Activated naive CD4-positive, alpha-beta T cell treated with anti-CD3 and anti-CD28 coated beads, Interleukin-2, amount 50 U/mL, for 72 hours (primary cell): ENCODE data around the gene C22orf23. TPM values are rescaled to one million over a fixed set of nuclear protein-coding genes. Genes with fewer than 3 reads are reported as not detected.

ENCODE experiments used
- ATAC-seq, 2 donors: fragments of 150-1000 bp; cut with Tn5 transposase; 2 replicates each; pipeline ENCODE4 v1.10.0; 2021; ENCODE audit warnings: mild to moderate bottlenecking in 2 of 2, moderate library complexity in 2 of 2
- DNase-seq, 2 donors: peaks; one replicate each; pipeline ENCODE4 v3.0.0; 2021 to 2022; ENCODE audit warnings: low spot score in 2 of 2
- H3K27ac Mint-ChIP-seq, 2 donors: one replicate each; pipeline ENCODE4 v1.8.0; 2022; ENCODE audit warnings: mild to moderate bottlenecking in 2 of 2, mixed read lengths in 2 of 2
- H3K36me3 Mint-ChIP-seq, 2 donors: one replicate each; pipeline ENCODE4 v1.8.0; 2022; ENCODE audit warnings: mixed read lengths in 2 of 2
- H3K9me3 Mint-ChIP-seq, 2 donors: one replicate each; pipeline ENCODE4 v1.8.0; 2022; ENCODE audit warnings: mixed read lengths in 2 of 2
- total RNA-seq, 2 donors: library from RNA; stranded (reverse); gene quantifications; one replicate each; pipeline ENCODE4 v1.2.3, GENCODE V29; 2022

C22orf23 gene
- total RNA-seq = not detected

- H3K27ac Mint-ChIP-seq = peak within 1 kb of the TSS; percentile 92 to 99
- no peaks in the 10 kb centered on the region for H3K9me3 Mint-ChIP-seq
- H3K36me3 Mint-ChIP-seq = peaks cover 9 to 24% of the 10 kb centered on the region in 2 donors
- ATAC-seq (peak; percentile 97 to 98), DNase-seq (peak; percentile 94)
Observed at GRCh38 chr22:37953437-37954179, at the start of gene C22orf23, which contains the start of gene POLR2F. C22orf23 (minus strand) TSS chr22:37953601; CDS start chr22:37953149, 452 bp downstream. POLR2F (plus strand) TSS chr22:37953699; CDS start chr22:37953788, 89 bp downstream.

- peak overlapping the region in 1 of 2 donors; percentile 73 for H3K27ac Mint-ChIP-seq
- DNase-seq (no peak), ATAC-seq (peak; percentile 50 to 86)
- no peaks in the 10 kb centered on the region for H3K9me3 Mint-ChIP-seq
- H3K36me3 Mint-ChIP-seq = no peaks in the 10 kb centered on the region
Observed at GRCh38 chr22:37999640-38000272, 46.4 kb upstream of the C22orf23 start.

GRCh38 chr22:37999236-37999635 lies 45.8 kb upstream of the C22orf23 start:
- Mint-ChIP-seq H3K9me3 (no peaks in the 10 kb centered on the region), H3K36me3 (no peaks in the 10 kb centered on the region), H3K27ac (no peak overlapping the region)
- DNase-seq (no peak), ATAC-seq (no peak)

- ATAC-seq = no peak
- peak overlapping the region; percentile 25 to 69 for H3K27ac Mint-ChIP-seq
- H3K36me3 Mint-ChIP-seq = no peaks in the 10 kb centered on the region
- no peaks in the 10 kb centered on the region for H3K9me3 Mint-ChIP-seq
- no peak for DNase-seq
Observed at GRCh38 chr22:37998543-37998942, 45.1 kb upstream of the C22orf23 start.

- DNase-seq (no peak), ATAC-seq (no peak)
- Mint-ChIP-seq H3K27ac (peak overlapping the region; percentile 12 to 44), H3K36me3 (no peaks in the 10 kb centered on the region), H3K9me3 (no peaks in the 10 kb centered on the region)
Observed at GRCh38 chr22:37996515-37997246, 43.3 kb upstream of the C22orf23 start.

GRCh38 chr22:37996079-37996478 lies 42.7 kb upstream of the C22orf23 start:
- no peaks in the 10 kb centered on the region for H3K36me3 Mint-ChIP-seq
- H3K9me3 Mint-ChIP-seq = no peaks in the 10 kb centered on the region
- H3K27ac Mint-ChIP-seq = peak overlapping the region in 1 of 2 donors; percentile 48
- DNase-seq (no peak), ATAC-seq (no peak)

- Mint-ChIP-seq H3K9me3 (no peaks in the 10 kb centered on the region), H3K27ac (peak overlapping the region in 1 of 2 donors; percentile 48), H3K36me3 (no peaks in the 10 kb centered on the region)
- no peak for ATAC-seq
- DNase-seq = no peak
Observed at GRCh38 chr22:37995460-37995859, 42.1 kb upstream of the C22orf23 start.

GRCh38 chr22:37994982-37995381 lies 41.6 kb upstream of the C22orf23 start:
- Mint-ChIP-seq H3K27ac (peak overlapping the region in 1 of 2 donors; percentile 48), H3K9me3 (no peaks in the 10 kb centered on the region)
- no peak for ATAC-seq

GRCh38 chr22:37994049-37994448 lies 40.6 kb upstream of the C22orf23 start:
- Mint-ChIP-seq H3K9me3 (no peaks in the 10 kb centered on the region), H3K36me3 (no peaks in the 10 kb centered on the region), H3K27ac (no peak overlapping the region)
- DNase-seq = no peak
- ATAC-seq = no peak

More at GRCh38 chr22:37994982-37995381, 41.6 kb upstream of the C22orf23 start:
- no peaks in the 10 kb centered on the region for H3K36me3 Mint-ChIP-seq
- DNase-seq = no peak

- DNase-seq (no peak), ATAC-seq (no peak)
- Mint-ChIP-seq H3K27ac (no peak overlapping the region), H3K9me3 (no peaks in the 10 kb centered on the region), H3K36me3 (no peaks in the 10 kb centered on the region)
Observed at GRCh38 chr22:37991731-37992442, 38.5 kb upstream of the C22orf23 start.

- H3K27ac Mint-ChIP-seq = no peak overlapping the region
- no peaks in the 10 kb centered on the region for H3K36me3 Mint-ChIP-seq
- no peak for DNase-seq
- no peaks in the 10 kb centered on the region for H3K9me3 Mint-ChIP-seq
- no peak for ATAC-seq
Observed at GRCh38 chr22:37990862-37991261, 37.5 kb upstream of the C22orf23 start.

GRCh38 chr22:37990301-37990700 lies 36.9 kb upstream of the C22orf23 start:
- Mint-ChIP-seq H3K27ac (no peak overlapping the region), H3K9me3 (no peaks in the 10 kb centered on the region), H3K36me3 (no peaks in the 10 kb centered on the region)
- DNase-seq (no peak), ATAC-seq (no peak)

GRCh38 chr22:37989146-37990045 lies 36.0 kb upstream of the C22orf23 start:
- Mint-ChIP-seq H3K36me3 (no peaks in the 10 kb centered on the region), H3K9me3 (no peaks in the 10 kb centered on the region), H3K27ac (no peak overlapping the region)
- DNase-seq = no peak
- ATAC-seq = no peak

- Mint-ChIP-seq H3K27ac (no peak overlapping the region), H3K9me3 (no peaks in the 10 kb centered on the region), H3K36me3 (no peaks in the 10 kb centered on the region)
- DNase-seq (no peak), ATAC-seq (no peak)
Observed at GRCh38 chr22:37986371-37986770, 33.0 kb upstream of the C22orf23 start.

- Mint-ChIP-seq H3K36me3 (no peaks in the 10 kb centered on the region), H3K9me3 (no peaks in the 10 kb centered on the region), H3K27ac (no peak overlapping the region)
- ATAC-seq (no peak), DNase-seq (no peak)
Observed at GRCh38 chr22:37985751-37986281, 32.4 kb upstream of the C22orf23 start.
